Panc1 (cell line): ENCODE data around the gene VWF. TPM values are rescaled to one million over a fixed set of nuclear protein-coding genes. Genes with fewer than 3 reads are reported as not detected.
"Not testable (repeated sequence)": the region's sequence is repeated elsewhere in the genome, so short reads cannot be mapped to it uniquely, and the experiment has no call there.

ENCODE experiments used
- ATAC-seq: fragments of 200-7000 bp; cut with Tn5 transposase; 2 replicates; pipeline ENCODE4 v1.9.1; 2020; ENCODE audit warnings: mild to moderate bottlenecking, moderate library complexity
- BruUV-seq: library from RNA; stranded (reverse); fragments of 400-500 nt; replicated peaks from 2 replicates; lab custom pipeline; 2021; lab: Mats Ljungman, UMichigan
- CTCF ChIA-PET: fragments of 300-600 bp; sonication (Branson Sonifier 250); formaldehyde crosslinking; loops from one replicate; lab custom pipeline; 2022; ENCODE audit warnings: antibody characterized with exemption; lab: Charles Lee
- POLR2A ChIA-PET: fragments of 300-600 bp; sonication (Branson Sonifier 250); formaldehyde crosslinking; loops from one replicate; lab custom pipeline; 2022; ENCODE audit warnings: antibody characterized with exemption; lab: Charles Lee
- DNase-seq: peaks from one replicate; pipeline ENCODE4 v3.0.0-alpha.2; 2010; ENCODE audit warnings: low read depth, low spot score
- H3K27ac ChIP-seq: 2 replicates; pipeline ENCODE4 v1.5.1; 2011; ENCODE audit warnings: mild to moderate bottlenecking, low read length, inconsistent platforms
- H3K27me3 ChIP-seq: fragments of 200-500 bp; sonication (Bioruptor generic); 2 replicates; pipeline ENCODE4 v1.6.0; 2014; ENCODE audit warnings: low read length, inconsistent platforms; ENCODE audit not compliant: control insufficient read depth, insufficient read depth
- H3K36me3 ChIP-seq: fragments of 200-500 bp; sonication (Bioruptor generic); 2 replicates; pipeline ENCODE4 v1.5.1; 2014; ENCODE audit warnings: inconsistent platforms, mild to moderate bottlenecking, low read length, moderate library complexity; ENCODE audit not compliant: control insufficient read depth, insufficient read depth
- H3K4me1 ChIP-seq: 2 replicates; pipeline ENCODE4 v1.5.1; 2011; ENCODE audit warnings: inconsistent platforms, mild to moderate bottlenecking, low read length, moderate library complexity; ENCODE audit not compliant: control insufficient read depth, insufficient read depth
- H3K4me3 ChIP-seq, 2 experiments: 2 replicates each; pipeline ENCODE4 v1.5.1; 2011 to 2012; ENCODE audit warnings: low read depth in 2 of 2, low read length in 2 of 2, mild to moderate bottlenecking in 2 of 2, inconsistent platforms in 1 of 2, moderate library complexity in 1 of 2
- H3K9me3 ChIP-seq: fragments of 200-500 bp; sonication (Bioruptor generic); 2 replicates; pipeline ENCODE4 v1.5.1; 2014; ENCODE audit warnings: low read depth, mild to moderate bottlenecking, inconsistent platforms, low read length, moderate library complexity; ENCODE audit not compliant: control insufficient read depth, insufficient read depth
- POLR2AphosphoS5 ChIP-seq: IDR thresholded peaks from 2 replicates; pipeline ENCODE4 v1.6.1; 2012; ENCODE audit warnings: mild to moderate bottlenecking, low read depth, low read length, moderate library complexity
- SIN3A ChIP-seq: IDR thresholded peaks from 2 replicates; pipeline ENCODE4 v1.6.1; 2012; ENCODE audit warnings: low read depth, mild to moderate bottlenecking, low read length, moderate library complexity, borderline replicate concordance; ENCODE audit not compliant: insufficient read depth
- TCF7L2 ChIP-seq: IDR thresholded peaks from 2 replicates; pipeline ENCODE4 v1.6.1; 2011; ENCODE audit warnings: mild to moderate bottlenecking, low read depth, low read length, inconsistent platforms
- in situ Hi-C: cut with HindIII; loops from 2 replicates; pipeline ENCODE4 v1.10.0; 2016; ENCODE audit warnings: low sequenced_read_pairs, low pct_unique_long_range_greater_than_20kb
- intact Hi-C: fragments of 100-400 bp; cut with micrococcal nuclease; formaldehyde crosslinking; loops from one replicate; pipeline ENCODE4 v1.10.0; 2022; ENCODE audit not compliant: unreplicated experiment
- total RNA-seq: library from RNA; stranded (reverse); gene quantifications from one replicate; pipeline ENCODE4 v1.2.1, GENCODE V29; 2021; ENCODE audit not compliant: unreplicated experiment
- TF ChIP-seq, protein P1 (sequence below): fragments of 450-650 bp; IDR thresholded peaks from 2 replicates; pipeline ENCODE4 v1.5.1; 2017; ENCODE audit warnings: mild to moderate bottlenecking
- TF ChIP-seq, protein P2 (sequence below), 2 experiments: IDR thresholded peaks; 2 replicates each; pipeline ENCODE4 v1.6.1; 2011 to 2012; ENCODE audit warnings: low read depth in 2 of 2, control low read depth in 1 of 2, low read length in 1 of 2, mild to moderate bottlenecking in 1 of 2, moderate library complexity in 1 of 2; ENCODE audit not compliant: insufficient read depth in 1 of 2

The VWF gene
- total RNA-seq, 1 experiment from 2014 or later: 0.31 TPM

DNA sequence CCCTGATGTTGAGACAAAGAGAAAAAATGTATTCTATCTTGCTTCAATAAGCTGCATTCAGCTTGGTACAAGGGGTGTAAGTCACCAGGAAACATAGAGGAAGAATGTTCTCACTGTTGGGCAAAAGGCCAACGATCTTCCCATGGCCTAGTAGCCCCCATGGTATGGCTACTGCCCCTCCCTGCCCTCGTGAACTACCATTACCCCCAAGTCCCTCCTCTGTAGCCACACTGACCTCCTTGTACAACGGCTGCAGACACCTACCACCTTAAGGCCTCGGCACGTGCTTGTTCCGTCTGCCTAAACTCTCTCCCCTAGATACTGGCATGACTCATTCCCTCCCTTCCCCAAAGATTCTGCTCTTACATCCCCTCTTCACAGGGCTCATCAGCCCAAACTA, 97.5 kb downstream of the VWF start:
- H3K4me1 ChIP-seq: no peaks in the 10 kb centered on the region

DNA sequence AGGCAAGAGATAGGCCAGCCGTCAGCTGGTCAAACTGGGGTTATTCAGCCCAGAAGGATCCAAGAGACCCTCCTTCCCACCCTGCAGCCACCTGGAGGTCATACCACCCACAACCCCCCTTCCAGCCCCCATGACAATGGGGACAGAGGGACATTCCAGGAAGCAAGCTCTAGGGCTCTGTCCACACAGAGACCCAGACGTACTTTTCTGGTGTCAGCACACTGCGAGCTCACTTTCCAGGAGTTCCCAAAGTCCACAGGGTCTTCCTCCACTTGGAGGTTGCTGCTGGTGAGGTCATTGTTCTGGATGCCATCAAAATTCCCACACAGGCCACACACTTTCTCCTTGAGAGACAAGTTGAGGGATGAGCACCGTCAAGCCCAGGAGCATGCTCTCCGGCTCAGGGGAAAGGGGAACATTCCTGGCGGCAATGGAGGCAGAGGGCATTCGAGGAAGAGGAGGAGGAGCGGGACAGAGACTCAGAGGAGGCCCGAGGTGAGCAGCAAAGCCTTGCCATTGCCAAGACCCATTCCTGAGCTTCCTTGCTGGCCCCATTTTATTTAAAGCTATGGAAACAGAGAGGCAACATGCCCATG, 98.7 kb downstream of the VWF start:
- intact Hi-C loops, CTCF ChIA-PET, H3K4me3 ChIP-seq, ATAC-seq, DNase-seq, BruUV-seq, H3K9me3 ChIP-seq, H3K4me1 ChIP-seq, H3K27ac ChIP-seq, POLR2A ChIA-PET, in situ Hi-C loops, H3K36me3 ChIP-seq, H3K27me3 ChIP-seq: not testable (repeated sequence)

More for the DNA sequence above, 97.5 kb downstream of the VWF start:
- intact Hi-C loops (no loop called here), in situ Hi-C loops (no loop called here)
- BruUV-seq: no TSS peak
- no peaks in the 10 kb centered on the region for H3K36me3 ChIP-seq
- ATAC-seq (no peak), DNase-seq (no peak)
- H3K27ac ChIP-seq: no peak overlapping the region
- no peak overlapping the region for H3K4me3 ChIP-seq
- POLR2A ChIA-PET: no interaction called here
- H3K9me3 ChIP-seq: no peaks in the 10 kb centered on the region
- no peaks in the 10 kb centered on the region for H3K27me3 ChIP-seq
- TF ChIP-seq, protein P1, sequence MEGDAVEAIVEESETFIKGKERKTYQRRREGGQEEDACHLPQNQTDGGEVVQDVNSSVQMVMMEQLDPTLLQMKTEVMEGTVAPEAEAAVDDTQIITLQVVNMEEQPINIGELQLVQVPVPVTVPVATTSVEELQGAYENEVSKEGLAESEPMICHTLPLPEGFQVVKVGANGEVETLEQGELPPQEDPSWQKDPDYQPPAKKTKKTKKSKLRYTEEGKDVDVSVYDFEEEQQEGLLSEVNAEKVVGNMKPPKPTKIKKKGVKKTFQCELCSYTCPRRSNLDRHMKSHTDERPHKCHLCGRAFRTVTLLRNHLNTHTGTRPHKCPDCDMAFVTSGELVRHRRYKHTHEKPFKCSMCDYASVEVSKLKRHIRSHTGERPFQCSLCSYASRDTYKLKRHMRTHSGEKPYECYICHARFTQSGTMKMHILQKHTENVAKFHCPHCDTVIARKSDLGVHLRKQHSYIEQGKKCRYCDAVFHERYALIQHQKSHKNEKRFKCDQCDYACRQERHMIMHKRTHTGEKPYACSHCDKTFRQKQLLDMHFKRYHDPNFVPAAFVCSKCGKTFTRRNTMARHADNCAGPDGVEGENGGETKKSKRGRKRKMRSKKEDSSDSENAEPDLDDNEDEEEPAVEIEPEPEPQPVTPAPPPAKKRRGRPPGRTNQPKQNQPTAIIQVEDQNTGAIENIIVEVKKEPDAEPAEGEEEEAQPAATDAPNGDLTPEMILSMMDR: no peak
- TF ChIP-seq, protein P2, sequence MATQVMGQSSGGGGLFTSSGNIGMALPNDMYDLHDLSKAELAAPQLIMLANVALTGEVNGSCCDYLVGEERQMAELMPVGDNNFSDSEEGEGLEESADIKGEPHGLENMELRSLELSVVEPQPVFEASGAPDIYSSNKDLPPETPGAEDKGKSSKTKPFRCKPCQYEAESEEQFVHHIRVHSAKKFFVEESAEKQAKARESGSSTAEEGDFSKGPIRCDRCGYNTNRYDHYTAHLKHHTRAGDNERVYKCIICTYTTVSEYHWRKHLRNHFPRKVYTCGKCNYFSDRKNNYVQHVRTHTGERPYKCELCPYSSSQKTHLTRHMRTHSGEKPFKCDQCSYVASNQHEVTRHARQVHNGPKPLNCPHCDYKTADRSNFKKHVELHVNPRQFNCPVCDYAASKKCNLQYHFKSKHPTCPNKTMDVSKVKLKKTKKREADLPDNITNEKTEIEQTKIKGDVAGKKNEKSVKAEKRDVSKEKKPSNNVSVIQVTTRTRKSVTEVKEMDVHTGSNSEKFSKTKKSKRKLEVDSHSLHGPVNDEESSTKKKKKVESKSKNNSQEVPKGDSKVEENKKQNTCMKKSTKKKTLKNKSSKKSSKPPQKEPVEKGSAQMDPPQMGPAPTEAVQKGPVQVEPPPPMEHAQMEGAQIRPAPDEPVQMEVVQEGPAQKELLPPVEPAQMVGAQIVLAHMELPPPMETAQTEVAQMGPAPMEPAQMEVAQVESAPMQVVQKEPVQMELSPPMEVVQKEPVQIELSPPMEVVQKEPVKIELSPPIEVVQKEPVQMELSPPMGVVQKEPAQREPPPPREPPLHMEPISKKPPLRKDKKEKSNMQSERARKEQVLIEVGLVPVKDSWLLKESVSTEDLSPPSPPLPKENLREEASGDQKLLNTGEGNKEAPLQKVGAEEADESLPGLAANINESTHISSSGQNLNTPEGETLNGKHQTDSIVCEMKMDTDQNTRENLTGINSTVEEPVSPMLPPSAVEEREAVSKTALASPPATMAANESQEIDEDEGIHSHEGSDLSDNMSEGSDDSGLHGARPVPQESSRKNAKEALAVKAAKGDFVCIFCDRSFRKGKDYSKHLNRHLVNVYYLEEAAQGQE (IDR thresholded peaks at IDR 0.05; ENCODE audit: insufficient read depth in 1 of 2, low read depth in 2 of 2, low read length in 1 of 2): no peak
- no peak for TF ChIP-seq TCF7L2
- TF ChIP-seq POLR2AphosphoS5: no peak
- no peak for TF ChIP-seq SIN3A
- CTCF ChIA-PET: no interaction called here

DNA sequence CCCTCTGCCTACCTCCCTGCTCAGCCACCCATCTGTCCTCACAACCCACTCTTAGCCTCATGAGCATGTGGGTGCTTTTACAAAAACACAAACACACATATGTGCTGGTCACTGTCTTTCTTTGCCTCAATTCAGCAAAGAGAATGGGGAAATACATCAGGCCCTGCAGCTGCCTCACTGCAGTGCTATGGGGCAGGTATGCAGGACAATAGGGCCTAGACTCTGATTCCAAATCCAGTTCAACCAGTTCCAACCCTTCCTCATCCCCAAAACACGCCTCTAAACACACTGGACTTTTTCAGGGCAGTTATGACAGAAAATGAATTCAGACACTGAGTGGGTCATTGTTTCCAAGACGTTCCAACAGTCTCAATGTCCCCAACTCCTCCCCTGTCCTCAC, 100.4 kb downstream of the VWF start:
- H3K27ac ChIP-seq, DNase-seq, BruUV-seq, H3K4me1 ChIP-seq, H3K9me3 ChIP-seq, H3K36me3 ChIP-seq, ATAC-seq, H3K4me3 ChIP-seq, intact Hi-C loops, in situ Hi-C loops, POLR2A ChIA-PET, H3K27me3 ChIP-seq: not testable (repeated sequence)
- CTCF ChIA-PET: interaction anchor here (0.7 kb wide), 1 partner anchor 279 kb away, joined by 4 read pairs; no protein-coding TSS in a partner anchor
